Measurements from ENCODE around the gene FBXL17. TPM values are rescaled to one million over a fixed set of nuclear protein-coding genes. Genes with fewer than 3 reads are reported as not detected.

FBXL17 gene
- total RNA-seq, 1 donor from 2014 or later: 22.4 TPM

DNA sequence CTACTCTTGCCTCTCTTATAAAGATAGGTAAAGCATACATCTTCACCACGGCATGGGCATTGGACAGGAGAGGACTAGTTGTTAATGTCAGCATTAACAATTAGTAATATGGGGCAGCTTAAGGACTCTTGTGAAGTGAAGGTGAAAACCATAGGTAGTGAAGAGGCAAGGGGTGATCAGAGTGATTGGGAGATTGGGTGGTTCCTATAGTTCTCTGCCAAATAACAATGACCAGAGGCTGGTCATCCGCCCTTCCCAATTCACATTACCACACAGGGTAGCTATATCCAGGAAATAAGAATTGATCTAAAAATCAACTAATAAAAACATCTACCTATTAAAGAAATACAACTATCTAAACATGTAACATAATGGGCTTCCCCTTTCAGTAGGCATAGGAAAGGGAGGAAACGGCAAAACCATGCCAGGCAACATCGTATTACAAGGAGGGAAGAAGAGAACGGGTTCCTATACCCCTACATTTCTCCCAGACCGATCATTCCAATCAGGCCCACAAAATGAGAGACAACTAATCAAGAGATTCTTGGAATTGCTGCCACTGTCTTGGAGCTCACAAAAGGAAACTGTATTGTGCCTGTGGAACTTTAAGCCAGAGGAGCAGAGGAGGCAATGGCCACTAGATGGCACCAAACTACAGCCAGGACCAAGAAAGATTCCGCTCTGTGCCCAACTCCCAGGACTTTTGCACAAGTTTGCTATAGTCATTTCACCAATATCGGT is 121.6 kb downstream of the FBXL17 start:
- peak overlapping the region in 1 of 3 donors; percentile 17 for H3K9ac ChIP-seq (ENCODE audit: low read depth in 1 of 3, low read length in 3 of 3)
- H3K27ac ChIP-seq (ENCODE audit: low read depth, low read length): no peak overlapping the region
- H3K27me3 ChIP-seq (ENCODE audit: control insufficient read depth in 3 of 3, insufficient read depth in 3 of 3, low read length in 3 of 3): no peaks in the 10 kb centered on the region
- H3K4me3 ChIP-seq (ENCODE audit: low read length in 3 of 3): peak overlapping the region; percentile 1 to 32 (median 8)
- H3K36me3 ChIP-seq (ENCODE audit: control insufficient read depth in 3 of 3, insufficient read depth in 3 of 3, low read length in 3 of 3): no peaks in the 10 kb centered on the region
- peaks cover 0 to 7% (median 6%) of the 10 kb centered on the region in 3 donors for H3K4me1 ChIP-seq (ENCODE audit: control insufficient read depth in 3 of 3, insufficient read depth in 3 of 3, low read length in 3 of 3)
- no peaks in the 10 kb centered on the region for H3K9me3 ChIP-seq (ENCODE audit: control insufficient read depth in 3 of 3, low read length in 3 of 3)

DNA sequence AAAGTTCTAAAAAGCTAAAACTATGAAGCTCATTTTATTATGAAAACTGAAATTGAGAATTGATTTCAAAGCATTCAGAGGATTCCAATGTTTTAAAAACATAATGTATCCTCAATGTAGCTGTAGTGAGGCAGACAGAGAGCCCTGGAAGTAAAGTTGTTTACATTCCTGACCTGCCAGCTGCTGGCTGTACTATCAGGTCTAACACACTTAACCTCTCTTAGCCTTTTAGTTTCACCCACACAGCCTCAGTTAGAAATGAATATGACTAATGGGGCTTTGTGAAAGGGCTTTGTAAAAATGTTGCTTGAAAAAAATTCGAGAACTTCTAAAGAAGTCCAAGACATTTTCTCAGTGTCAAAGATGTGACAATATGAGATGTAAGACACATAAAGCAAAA is 122.6 kb downstream of the FBXL17 start:
- Histone ChIP-seq H3K36me3 (ENCODE audit: control insufficient read depth in 3 of 3, insufficient read depth in 3 of 3, low read length in 3 of 3) (no peaks in the 10 kb centered on the region), H3K9me3 (ENCODE audit: control insufficient read depth in 3 of 3, low read length in 3 of 3) (no peaks in the 10 kb centered on the region), H3K27ac (ENCODE audit: low read depth, low read length) (no peak overlapping the region), H3K27me3 (ENCODE audit: control insufficient read depth in 3 of 3, insufficient read depth in 3 of 3, low read length in 3 of 3) (no peaks in the 10 kb centered on the region), H3K4me1 (ENCODE audit: control insufficient read depth in 3 of 3, insufficient read depth in 3 of 3, low read length in 3 of 3) (peaks cover 0 to 7% (median 6%) of the 10 kb centered on the region in 3 donors), H3K4me3 (ENCODE audit: low read length in 3 of 3) (no peak overlapping the region), H3K9ac (ENCODE audit: low read depth in 1 of 3, low read length in 3 of 3) (no peak overlapping the region)

DNA sequence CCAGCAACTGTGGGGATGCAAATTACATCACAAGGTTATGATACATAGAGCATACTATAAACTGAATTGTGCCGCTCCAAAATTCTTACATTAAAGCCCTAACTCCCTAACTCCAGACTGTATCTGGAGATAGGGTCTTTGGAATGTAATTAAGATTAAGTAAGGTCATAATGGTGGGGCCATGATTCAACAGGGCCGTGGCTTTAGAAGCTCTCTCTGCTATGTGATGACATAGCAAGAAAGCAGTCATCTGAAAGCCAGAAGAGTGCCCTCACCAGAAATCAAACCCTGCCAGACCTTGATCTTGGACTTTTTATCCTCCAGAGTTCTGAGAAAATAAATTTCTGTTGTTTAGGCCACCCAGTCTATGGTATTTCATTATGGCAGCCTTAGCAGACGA is 123.9 kb downstream of the FBXL17 start:
- no peaks in the 10 kb centered on the region for H3K9me3 ChIP-seq (ENCODE audit: control insufficient read depth in 3 of 3, low read length in 3 of 3)
- no peak overlapping the region for H3K27ac ChIP-seq (ENCODE audit: low read depth, low read length)
- H3K4me3 ChIP-seq (ENCODE audit: low read length in 3 of 3): no peak overlapping the region
- no peak overlapping the region for H3K9ac ChIP-seq (ENCODE audit: low read depth in 1 of 3, low read length in 3 of 3)
- no peaks in the 10 kb centered on the region for H3K36me3 ChIP-seq (ENCODE audit: control insufficient read depth in 3 of 3, insufficient read depth in 3 of 3, low read length in 3 of 3)
- peaks cover 0 to 7% (median 6%) of the 10 kb centered on the region in 3 donors for H3K4me1 ChIP-seq (ENCODE audit: control insufficient read depth in 3 of 3, insufficient read depth in 3 of 3, low read length in 3 of 3)
- no peaks in the 10 kb centered on the region for H3K27me3 ChIP-seq (ENCODE audit: control insufficient read depth in 3 of 3, insufficient read depth in 3 of 3, low read length in 3 of 3)

DNA sequence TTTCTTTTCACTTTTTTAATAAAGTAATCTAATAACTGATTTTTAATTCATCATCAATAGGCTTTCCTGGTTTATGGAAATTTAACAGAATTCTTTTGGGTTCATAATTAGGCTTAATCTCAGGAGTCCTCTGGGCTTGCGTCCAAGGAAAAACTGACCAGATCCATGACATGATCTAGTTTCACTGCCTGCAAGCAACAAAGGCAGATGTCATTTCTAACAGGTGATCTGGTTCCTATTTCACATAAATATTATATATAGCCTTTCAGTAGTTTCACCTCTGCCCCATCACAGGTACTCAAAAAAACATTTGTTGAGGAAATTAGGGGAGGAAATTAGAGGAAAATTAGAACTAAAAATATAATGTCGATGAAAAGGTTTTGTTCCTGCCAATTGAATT is 126.4 kb downstream of the FBXL17 start:
- H3K4me3 ChIP-seq (ENCODE audit: low read length in 3 of 3): no peak overlapping the region
- no peak overlapping the region for H3K9ac ChIP-seq (ENCODE audit: low read depth in 1 of 3, low read length in 3 of 3)
- no peaks in the 10 kb centered on the region for H3K27me3 ChIP-seq (ENCODE audit: control insufficient read depth in 3 of 3, insufficient read depth in 3 of 3, low read length in 3 of 3)
- no peaks in the 10 kb centered on the region for H3K9me3 ChIP-seq (ENCODE audit: control insufficient read depth in 3 of 3, low read length in 3 of 3)
- peaks cover 0 to 7% (median 6%) of the 10 kb centered on the region in 3 donors for H3K4me1 ChIP-seq (ENCODE audit: control insufficient read depth in 3 of 3, insufficient read depth in 3 of 3, low read length in 3 of 3)
- no peak overlapping the region for H3K27ac ChIP-seq (ENCODE audit: low read depth, low read length)
- H3K36me3 ChIP-seq (ENCODE audit: control insufficient read depth in 3 of 3, insufficient read depth in 3 of 3, low read length in 3 of 3): no peaks in the 10 kb centered on the region

DNA sequence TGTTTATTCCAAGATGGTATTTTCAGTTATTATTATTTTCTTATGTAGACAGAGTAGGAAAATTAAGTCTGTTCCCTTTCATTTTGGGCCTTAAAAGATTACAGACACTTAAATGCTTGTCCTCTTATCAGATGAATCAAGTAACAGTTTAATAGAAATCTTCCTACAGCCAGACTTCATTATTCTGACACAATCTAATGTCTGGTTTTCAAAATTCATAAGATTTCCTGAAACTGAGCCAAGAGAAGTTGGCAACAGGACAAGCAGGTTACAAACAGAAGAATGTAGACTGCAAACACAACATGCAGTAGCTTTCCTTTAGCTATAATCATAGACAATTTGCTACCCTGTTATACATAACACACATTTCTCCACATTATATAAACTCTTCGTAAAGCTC is 130.5 kb downstream of the FBXL17 start:
- Histone ChIP-seq H3K9me3 (ENCODE audit: control insufficient read depth in 3 of 3, low read length in 3 of 3) (no peaks in the 10 kb centered on the region), H3K4me1 (ENCODE audit: control insufficient read depth in 3 of 3, insufficient read depth in 3 of 3, low read length in 3 of 3) (peaks cover 3 to 12% (median 7%) of the 10 kb centered on the region in 3 donors), H3K27me3 (ENCODE audit: control insufficient read depth in 3 of 3, insufficient read depth in 3 of 3, low read length in 3 of 3) (no peaks in the 10 kb centered on the region), H3K27ac (ENCODE audit: low read depth, low read length) (no peak overlapping the region), H3K4me3 (ENCODE audit: low read length in 3 of 3) (no peak overlapping the region), H3K9ac (ENCODE audit: low read depth in 1 of 3, low read length in 3 of 3) (no peak overlapping the region), H3K36me3 (ENCODE audit: control insufficient read depth in 3 of 3, insufficient read depth in 3 of 3, low read length in 3 of 3) (no peaks in the 10 kb centered on the region)

DNA sequence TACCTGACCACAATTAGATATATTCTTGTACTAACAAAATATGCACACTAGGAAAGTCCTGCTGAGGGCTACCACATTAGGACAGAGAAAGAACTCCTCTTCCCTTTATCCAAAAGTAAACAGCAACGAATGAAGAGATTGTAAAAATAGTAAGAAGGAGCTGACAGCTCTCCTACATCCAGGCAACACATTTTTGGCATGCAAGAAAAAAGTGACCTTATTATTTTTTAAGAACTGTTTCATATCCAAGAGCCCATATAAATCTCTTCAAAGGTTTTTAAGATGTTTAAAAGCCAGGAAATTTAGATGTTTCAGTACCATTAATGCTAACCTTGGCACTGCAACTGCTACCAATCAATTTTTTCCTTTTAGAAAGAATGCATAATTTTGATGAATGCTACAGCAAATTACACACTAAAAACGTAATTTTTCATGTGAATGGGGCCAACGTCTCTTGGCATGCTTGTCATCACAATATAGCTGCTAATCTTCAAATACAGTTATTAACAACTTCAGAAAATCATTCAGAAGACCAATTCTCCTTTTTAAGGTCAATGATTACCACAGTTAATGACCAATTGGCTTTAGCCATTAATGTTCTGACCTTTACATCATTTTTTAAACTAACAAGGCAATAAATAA is 132.0 kb downstream of the FBXL17 start:
- Histone ChIP-seq H3K9me3 (ENCODE audit: control insufficient read depth in 3 of 3, low read length in 3 of 3) (no peaks in the 10 kb centered on the region), H3K27me3 (ENCODE audit: control insufficient read depth in 3 of 3, insufficient read depth in 3 of 3, low read length in 3 of 3) (no peaks in the 10 kb centered on the region), H3K4me3 (ENCODE audit: low read length in 3 of 3) (no peak overlapping the region), H3K9ac (ENCODE audit: low read depth in 1 of 3, low read length in 3 of 3) (no peak overlapping the region), H3K4me1 (ENCODE audit: control insufficient read depth in 3 of 3, insufficient read depth in 3 of 3, low read length in 3 of 3) (peaks cover 0 to 5% (median 3%) of the 10 kb centered on the region in 3 donors), H3K36me3 (ENCODE audit: control insufficient read depth in 3 of 3, insufficient read depth in 3 of 3, low read length in 3 of 3) (no peaks in the 10 kb centered on the region), H3K27ac (ENCODE audit: low read depth, low read length) (no peak overlapping the region)

DNA sequence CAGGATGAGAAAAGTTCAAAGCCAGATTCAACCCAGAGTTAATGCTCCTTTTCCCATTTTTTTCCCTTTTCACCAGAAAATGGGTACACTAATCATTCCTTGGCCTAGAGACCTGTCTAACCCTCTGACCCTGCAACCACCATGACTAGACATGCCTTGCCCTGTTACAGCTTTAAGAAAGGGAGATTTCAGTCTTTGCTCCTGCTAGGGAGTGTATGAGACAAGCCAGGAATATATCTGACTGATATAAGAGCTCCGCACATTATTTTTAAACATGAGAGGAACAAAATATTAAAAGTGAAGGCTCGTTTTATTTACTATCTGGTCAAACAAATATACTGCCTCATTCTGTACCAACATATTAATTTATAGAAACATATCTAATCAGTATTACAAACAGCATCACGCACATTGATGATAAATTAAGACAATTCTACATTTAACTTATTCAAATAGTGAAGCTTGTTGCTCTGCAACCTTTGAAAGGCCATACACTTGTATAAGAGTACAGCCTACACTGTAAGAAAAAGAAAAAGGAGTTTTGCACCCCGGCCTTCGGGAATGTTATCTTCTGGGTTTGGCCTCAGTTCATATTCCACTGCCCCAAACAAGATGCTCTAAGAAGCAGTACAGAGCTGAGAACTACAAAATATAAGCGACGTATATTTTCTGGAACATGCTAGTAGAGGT is 132.7 kb downstream of the FBXL17 start:
- no peaks in the 10 kb centered on the region for H3K27me3 ChIP-seq (ENCODE audit: control insufficient read depth in 3 of 3, insufficient read depth in 3 of 3, low read length in 3 of 3)
- H3K9me3 ChIP-seq (ENCODE audit: control insufficient read depth in 3 of 3, low read length in 3 of 3): no peaks in the 10 kb centered on the region
- H3K4me3 ChIP-seq (ENCODE audit: low read length in 3 of 3): no peak overlapping the region
- no peak overlapping the region for H3K27ac ChIP-seq (ENCODE audit: low read depth, low read length)
- H3K36me3 ChIP-seq (ENCODE audit: control insufficient read depth in 3 of 3, insufficient read depth in 3 of 3, low read length in 3 of 3): no peaks in the 10 kb centered on the region
- H3K4me1 ChIP-seq (ENCODE audit: control insufficient read depth in 3 of 3, insufficient read depth in 3 of 3, low read length in 3 of 3): peaks cover 0 to 5% (median 3%) of the 10 kb centered on the region in 3 donors
- no peak overlapping the region for H3K9ac ChIP-seq (ENCODE audit: low read depth in 1 of 3, low read length in 3 of 3)

DNA sequence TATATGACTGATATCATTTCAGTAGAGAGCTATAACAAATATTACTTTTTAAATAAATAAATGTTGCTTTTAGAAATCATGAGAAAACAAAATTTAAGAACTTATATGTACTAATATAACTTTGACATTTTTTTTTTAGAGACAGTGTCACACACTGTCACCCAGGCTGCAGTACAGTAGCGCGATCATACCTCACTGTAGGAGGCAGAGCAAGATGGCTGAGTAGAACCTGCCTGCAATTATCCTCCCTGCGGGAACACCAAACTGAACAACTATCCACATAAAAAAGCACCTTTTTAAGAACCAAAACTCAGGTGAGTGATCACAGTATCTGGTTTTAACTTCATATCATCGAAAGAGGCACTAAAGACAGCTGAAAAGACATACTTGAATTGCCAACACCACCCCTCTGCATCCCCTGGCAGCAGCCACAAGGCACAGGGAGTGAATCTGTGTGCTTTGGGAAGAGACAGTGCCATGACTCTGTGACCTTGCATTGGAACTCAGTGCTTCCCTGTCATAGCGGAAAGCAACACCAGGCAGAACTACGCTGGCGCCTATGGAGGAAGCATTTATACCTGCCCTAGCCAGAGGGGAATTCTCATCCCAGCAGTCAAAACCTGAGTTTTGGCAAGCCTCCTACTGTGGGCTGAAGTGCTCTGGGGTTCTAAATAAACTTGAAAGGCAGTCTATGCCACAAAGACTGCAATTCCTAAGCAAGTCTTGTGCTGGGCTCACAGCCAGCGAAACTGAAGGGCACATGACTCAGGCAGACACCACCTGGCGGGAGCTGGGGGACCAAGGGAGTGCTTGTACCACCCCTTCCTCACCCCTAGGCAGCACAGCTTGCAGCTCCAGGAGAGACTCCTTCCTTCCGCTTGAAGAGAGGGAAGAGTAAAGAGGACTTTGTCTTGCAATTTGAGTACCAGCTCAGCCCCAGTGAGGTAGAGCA is 142.7 kb downstream of the FBXL17 start:
- no peaks in the 10 kb centered on the region for H3K9me3 ChIP-seq (ENCODE audit: control insufficient read depth in 3 of 3, low read length in 3 of 3)
- no peaks in the 10 kb centered on the region for H3K36me3 ChIP-seq (ENCODE audit: control insufficient read depth in 3 of 3, insufficient read depth in 3 of 3, low read length in 3 of 3)
- H3K4me3 ChIP-seq (ENCODE audit: low read length in 3 of 3): no peak overlapping the region
- no peak overlapping the region for H3K27ac ChIP-seq (ENCODE audit: low read depth, low read length)
- no peaks in the 10 kb centered on the region for H3K4me1 ChIP-seq (ENCODE audit: control insufficient read depth in 3 of 3, insufficient read depth in 3 of 3, low read length in 3 of 3)
- no peak overlapping the region for H3K9ac ChIP-seq (ENCODE audit: low read depth in 1 of 3, low read length in 3 of 3)
- no peaks in the 10 kb centered on the region for H3K27me3 ChIP-seq (ENCODE audit: control insufficient read depth in 3 of 3, insufficient read depth in 3 of 3, low read length in 3 of 3)

DNA sequence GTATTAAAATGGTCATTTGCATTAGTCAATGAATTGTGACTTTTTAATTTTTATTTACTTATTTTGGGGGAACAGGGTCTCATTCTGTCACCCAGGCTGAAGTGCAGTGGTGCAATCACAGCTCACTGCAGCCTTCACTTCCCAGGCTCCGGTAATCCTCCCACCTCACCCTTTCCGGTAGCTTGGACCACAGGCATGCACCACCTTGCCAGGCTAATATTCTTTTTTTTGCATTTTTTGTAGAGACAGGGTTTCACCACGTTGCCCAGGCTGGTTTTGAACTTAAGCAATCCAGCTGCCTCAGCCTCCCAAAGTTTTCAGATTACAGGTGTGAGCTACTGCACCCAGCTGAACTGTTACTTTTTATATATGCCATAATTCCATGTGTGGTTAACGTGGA is 143.4 kb downstream of the FBXL17 start:
- H3K27me3 ChIP-seq (ENCODE audit: control insufficient read depth in 3 of 3, insufficient read depth in 3 of 3, low read length in 3 of 3): no peaks in the 10 kb centered on the region
- no peak overlapping the region for H3K9ac ChIP-seq (ENCODE audit: low read depth in 1 of 3, low read length in 3 of 3)
- no peak overlapping the region for H3K27ac ChIP-seq (ENCODE audit: low read depth, low read length)
- H3K4me3 ChIP-seq (ENCODE audit: low read length in 3 of 3): no peak overlapping the region
- H3K4me1 ChIP-seq (ENCODE audit: control insufficient read depth in 3 of 3, insufficient read depth in 3 of 3, low read length in 3 of 3): no peaks in the 10 kb centered on the region
- no peaks in the 10 kb centered on the region for H3K9me3 ChIP-seq (ENCODE audit: control insufficient read depth in 3 of 3, low read length in 3 of 3)
- peaks cover 0 to under 1% (median 0%) of the 10 kb centered on the region in 3 donors for H3K36me3 ChIP-seq (ENCODE audit: control insufficient read depth in 3 of 3, insufficient read depth in 3 of 3, low read length in 3 of 3)
